Left lung (tissue), 10 donors: ENCODE data around the gene PLEKHA5. TPM values are rescaled to one million over a fixed set of nuclear protein-coding genes. Genes with fewer than 3 reads are reported as not detected.
"Not testable (repeated sequence)": the region's sequence is repeated elsewhere in the genome, so short reads cannot be mapped to it uniquely, and the experiment has no call there.

ENCODE experiments used
- ATAC-seq: fragments of 200-7000 bp; cut with Tn5 transposase; one replicate; pipeline ENCODE4 v1.9.1; 2020; ENCODE audit warnings: moderate library complexity
- DNase-seq, 4 donors: peaks; one replicate each; pipeline ENCODE4 v3.0.0-alpha.2; 2013 to 2020
- H3K27ac ChIP-seq, 2 donors: fragments of 200-600 bp; sonication (generic) in 1 of 2; one replicate each; pipeline versions ENCODE4 v1.5.0 to v1.8.0; 2020 to 2021
- H3K27me3 ChIP-seq, 2 donors: fragments of 200-600 bp; sonication (generic) in 1 of 2; one replicate each; pipeline versions ENCODE4 v1.5.0 to v1.8.0; 2020 to 2021
- H3K36me3 ChIP-seq, 2 donors: fragments of 200-600 bp; sonication (generic) in 1 of 2; one replicate each; pipeline versions ENCODE4 v1.5.0 to v1.8.0; 2020 to 2021
- H3K4me1 ChIP-seq, 2 donors: fragments of 200-600 bp; one replicate each; pipeline ENCODE4 v1.8.0; 2021
- H3K4me3 ChIP-seq, 2 donors: fragments of 200-600 bp; sonication (generic) in 1 of 2; one replicate each; pipeline versions ENCODE4 v1.5.0 to v1.8.0; 2020 to 2021; ENCODE audit warnings: mild to moderate bottlenecking in 1 of 2
- H3K9me3 ChIP-seq, 2 donors: fragments of 200-600 bp; sonication (generic) in 1 of 2; one replicate each; pipeline versions ENCODE4 v1.5.0 to v1.8.0; 2020 to 2021
- CTCF ChIP-seq, 2 donors: fragments of 200-600 bp; sonication (generic) in 1 of 2; IDR thresholded peaks; one replicate each; pipeline versions ENCODE4 v1.5.0 to v1.8.0; 2021; ENCODE audit warnings: antibody characterized with exemption in 2 of 2
- intact Hi-C, 2 donors: fragments of 100-400 bp; cut with DNase I; formaldehyde crosslinking; loops; one replicate each; pipeline versions ENCODE4 v1.11.2 to v1.14.2; 2022
- polyA plus RNA-seq, 6 donors: library from polyadenylated mRNA; unstranded; fragments of 120-200 nt; gene quantifications; one replicate each; pipeline ENCODE4 v1.2.1, GENCODE V29; 2013; ENCODE audit not compliant: insufficient read length in 6 of 6
- total RNA-seq, 2 donors: library from RNA; stranded (reverse); fragmentation: NEBNext Ultra II Directional; extraction: Animal tissue kit (Norgen Biotek cat#: 25700); gene quantifications; one replicate each; pipeline ENCODE4 v1.2.1, GENCODE V29; 2021
- donor health status: DM: no; HTN: yes; CAD: no.
- donor health status: DM: no; HTN: no; CAD: no.

The PLEKHA5 gene
- total and polyA plus RNA-seq, 8 donors, result 20.4 to 43.6 (median 38.0) TPM

- TF ChIP-seq CTCF (IDR thresholded peaks at IDR 0.05), result no peak
- H3K9me3 ChIP-seq, result no peaks in the 10 kb centered on the region
- H3K27me3 ChIP-seq, result no peaks in the 10 kb centered on the region
- H3K4me1 ChIP-seq, result no peaks in the 10 kb centered on the region
- intact Hi-C loops, result no loop called here
- H3K27ac ChIP-seq, result no peak overlapping the region
- ATAC-seq (no peak), DNase-seq (no peak)
- no peak overlapping the region for H3K4me3 ChIP-seq
- H3K36me3 ChIP-seq, result peaks cover 0 to under 1% of the 10 kb centered on the region in 2 donors
Observed at GRCh38 chr12:19326102-19326501, 196.6 kb downstream of the PLEKHA5 start.

GRCh38 chr12:19332196-19332595 is 202.7 kb downstream of the PLEKHA5 start:
- no peak for TF ChIP-seq CTCF (IDR thresholded peaks at IDR 0.05)
- Histone ChIP-seq H3K9me3 (no peaks in the 10 kb centered on the region), H3K27ac (no peak overlapping the region), H3K4me1 (no peaks in the 10 kb centered on the region), H3K27me3 (no peaks in the 10 kb centered on the region), H3K36me3 (no peaks in the 10 kb centered on the region), H3K4me3 (no peak overlapping the region)
- DNase-seq (no peak), ATAC-seq (no peak)
- intact Hi-C loops, result no loop called here

GRCh38 chr12:19338405-19338804 is 208.9 kb downstream of the PLEKHA5 start:
- no peak overlapping the region for H3K4me3 ChIP-seq
- H3K27me3 ChIP-seq, result no peaks in the 10 kb centered on the region
- H3K9me3 ChIP-seq, result peaks cover 0 to 13% of the 10 kb centered on the region in 2 donors
- TF ChIP-seq CTCF (IDR thresholded peaks at IDR 0.05), result no peak
- no peak overlapping the region for H3K27ac ChIP-seq
- DNase-seq (no peak), ATAC-seq (no peak)
- H3K4me1 ChIP-seq, result no peaks in the 10 kb centered on the region
- H3K36me3 ChIP-seq, result peaks cover 0 to 15% of the 10 kb centered on the region in 2 donors
- intact Hi-C loops, result no loop called here

GRCh38 chr12:19350850-19351249 is 221.3 kb downstream of the PLEKHA5 start:
- H3K27ac ChIP-seq, H3K9me3 ChIP-seq, H3K27me3 ChIP-seq, ATAC-seq, H3K4me3 ChIP-seq, intact Hi-C loops, H3K4me1 ChIP-seq, DNase-seq: not testable (repeated sequence)
- peaks cover 0 to 28% of the 10 kb centered on the region in 2 donors for H3K36me3 ChIP-seq

- Histone ChIP-seq H3K4me3 (no peak overlapping the region), H3K4me1 (no peaks in the 10 kb centered on the region), H3K9me3 (peaks cover 0 to 6% of the 10 kb centered on the region in 2 donors), H3K36me3 (peaks cover 0 to 28% of the 10 kb centered on the region in 2 donors), H3K27ac (no peak overlapping the region), H3K27me3 (no peaks in the 10 kb centered on the region)
- TF ChIP-seq CTCF (IDR thresholded peaks at IDR 0.05), result no peak
- ATAC-seq, result no peak
- no peak for DNase-seq
- intact Hi-C loops, result no loop called here
Observed at GRCh38 chr12:19351346-19351745, 221.8 kb downstream of the PLEKHA5 start.

- Histone ChIP-seq H3K27me3 (no peaks in the 10 kb centered on the region), H3K4me1 (no peaks in the 10 kb centered on the region), H3K9me3 (no peaks in the 10 kb centered on the region), H3K36me3 (peaks cover 0 to 39% of the 10 kb centered on the region in 2 donors), H3K27ac (no peak overlapping the region), H3K4me3 (no peak overlapping the region)
- ATAC-seq (no peak), DNase-seq (peak in 1 of 4 donors; percentile 44)
- no peak for TF ChIP-seq CTCF (IDR thresholded peaks at IDR 0.05)
- intact Hi-C loops, result no loop called here
Observed at GRCh38 chr12:19369691-19370148, 240.2 kb downstream of the PLEKHA5 start.
